HG02938 (cell line): ENCODE measurements around the gene HNF4A.

Source experiments
- ATAC-seq: cut with Tn5 transposase; IDR thresholded peaks from one replicate; pipeline ENCODE4 v1.9.1; 2021; ENCODE audit warnings: mild to moderate bottlenecking, moderate library complexity; ENCODE audit not compliant: unreplicated experiment

Gene HNF4A

GRCh38 chr20:44435630-44436335, 80.3 kb downstream of the HNF4A start:
- no peak for ATAC-seq

DNA sequence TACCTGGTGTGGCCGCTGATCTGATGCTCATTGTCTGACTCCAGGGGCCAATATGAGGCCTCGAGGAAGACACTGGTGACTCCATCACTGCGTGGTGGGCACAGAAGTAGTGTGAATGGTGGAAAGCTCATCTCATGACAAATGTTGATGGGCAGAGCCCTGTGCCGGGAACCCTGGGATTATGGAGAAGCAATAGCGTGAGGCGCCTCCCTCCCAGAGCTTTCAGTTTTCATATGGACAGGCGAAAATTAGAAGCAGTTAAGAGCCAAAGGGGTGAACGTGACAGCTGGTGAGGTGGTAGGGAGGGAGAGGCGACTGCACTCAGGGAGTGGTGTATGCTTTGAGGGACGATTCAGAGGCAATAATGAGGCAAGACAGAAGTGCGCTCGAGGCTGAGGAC, 80.9 kb downstream of the HNF4A start:
- ATAC-seq, result no peak

- no peak for ATAC-seq
Observed at GRCh38 chr20:44437497-44437896, 82.0 kb downstream of the HNF4A start.

- ATAC-seq, result no peak
Observed at GRCh38 chr20:44438782-44439181, 83.3 kb downstream of the HNF4A start.

DNA sequence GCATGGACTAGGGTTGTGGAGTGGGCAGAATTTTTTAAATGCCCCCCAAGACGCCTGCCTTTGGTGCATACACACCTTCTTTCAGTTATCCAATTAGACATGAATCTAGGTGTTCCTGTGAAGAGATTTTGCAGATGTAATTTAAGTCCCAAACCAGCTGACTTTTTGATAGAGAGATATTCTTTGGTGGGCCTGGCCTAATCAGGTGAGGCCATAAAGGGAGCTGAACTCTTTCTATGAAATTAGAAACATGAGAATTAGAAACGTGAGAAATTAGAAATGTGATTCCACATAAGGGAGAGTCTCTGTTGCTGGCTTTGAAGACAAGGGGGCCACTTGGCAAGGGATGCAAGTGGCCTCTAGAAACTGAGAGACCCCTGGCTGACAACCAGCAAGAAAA, 83.8 kb downstream of the HNF4A start:
- no peak for ATAC-seq

DNA sequence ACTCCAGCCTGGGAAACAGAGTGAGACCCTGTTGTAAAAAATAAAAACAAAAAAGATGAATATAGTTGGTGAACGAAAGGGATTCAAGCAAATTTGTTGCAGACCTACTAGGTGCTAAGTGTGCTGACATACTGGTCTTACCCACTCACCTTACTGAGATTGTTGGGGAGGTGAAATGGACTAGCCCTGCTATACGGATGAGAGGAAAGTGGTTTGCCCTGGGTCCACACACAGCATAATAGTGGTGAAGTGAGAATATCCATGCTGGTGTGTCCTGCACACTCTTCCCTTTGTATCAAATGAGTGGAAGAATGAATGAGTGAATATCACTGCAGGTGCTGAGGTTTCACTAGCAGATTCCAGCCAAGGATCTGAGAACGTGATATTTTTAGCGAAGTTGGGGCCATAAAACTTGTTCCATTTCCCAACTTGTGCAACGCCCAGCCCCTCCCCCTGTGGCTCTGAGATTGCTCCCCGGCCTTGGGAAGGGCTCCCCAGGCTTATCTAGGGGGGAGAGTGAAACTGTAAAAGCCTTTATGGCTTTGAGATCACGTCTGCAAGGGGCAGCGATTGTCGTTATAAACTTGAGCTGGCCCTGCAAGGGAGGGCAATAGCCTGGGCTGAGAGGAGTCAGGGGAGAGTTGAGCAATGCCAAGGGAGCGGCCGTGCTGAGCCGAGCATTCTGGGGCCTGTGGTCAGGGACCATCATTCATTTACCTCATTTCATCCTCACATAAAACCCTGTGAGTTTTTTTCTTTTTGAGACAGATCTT, 87.0 kb downstream of the HNF4A start:
- ATAC-seq, result no peak

- no peak for ATAC-seq
Observed at GRCh38 chr20:44445742-44446710, 90.5 kb downstream of the HNF4A start.

GRCh38 chr20:44447827-44448419, 92.4 kb downstream of the HNF4A start:
- ATAC-seq, result no peak

DNA sequence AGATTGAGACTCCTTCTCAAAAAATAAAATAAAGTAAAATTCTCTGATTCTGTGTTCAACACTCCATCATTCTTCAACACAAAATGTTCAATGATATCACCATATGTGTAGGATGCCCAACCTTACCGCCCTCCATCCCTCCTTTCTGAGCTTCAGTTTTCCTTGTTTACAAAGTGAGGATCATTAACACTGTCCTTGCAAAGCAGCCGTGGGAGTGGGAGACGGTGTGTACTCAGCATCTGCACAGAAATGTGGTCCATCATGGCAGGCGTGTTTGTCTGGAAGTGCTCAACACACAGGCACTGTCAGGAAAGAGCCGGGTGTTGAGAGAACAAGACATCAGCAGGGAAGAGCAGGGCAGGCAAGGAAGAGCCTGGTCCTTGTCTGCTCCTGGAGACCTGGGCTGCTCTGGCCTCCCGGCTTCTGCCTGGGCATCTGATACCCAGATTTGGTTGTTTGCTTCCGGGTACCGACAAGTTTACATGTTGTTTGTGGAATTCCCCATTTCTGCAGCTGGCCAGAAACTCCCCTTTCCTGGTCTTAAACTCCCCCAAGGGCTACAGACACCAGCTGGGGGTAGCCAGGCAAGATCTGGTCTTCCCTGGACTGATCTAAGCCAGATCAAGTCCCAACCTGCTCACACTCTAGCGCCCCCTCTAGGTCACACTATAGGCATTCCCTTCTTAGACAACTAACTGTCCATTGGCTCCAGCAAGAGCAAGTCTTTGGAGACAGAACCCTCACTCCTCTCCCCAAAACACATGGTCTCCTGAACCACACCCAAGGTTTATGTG, 93.5 kb downstream of the HNF4A start:
- ATAC-seq, result no peak

- no peak for ATAC-seq
Observed at GRCh38 chr20:44449864-44450263, 94.4 kb downstream of the HNF4A start.

- no peak for ATAC-seq
Observed at GRCh38 chr20:44450281-44450889, 94.9 kb downstream of the HNF4A start.

DNA sequence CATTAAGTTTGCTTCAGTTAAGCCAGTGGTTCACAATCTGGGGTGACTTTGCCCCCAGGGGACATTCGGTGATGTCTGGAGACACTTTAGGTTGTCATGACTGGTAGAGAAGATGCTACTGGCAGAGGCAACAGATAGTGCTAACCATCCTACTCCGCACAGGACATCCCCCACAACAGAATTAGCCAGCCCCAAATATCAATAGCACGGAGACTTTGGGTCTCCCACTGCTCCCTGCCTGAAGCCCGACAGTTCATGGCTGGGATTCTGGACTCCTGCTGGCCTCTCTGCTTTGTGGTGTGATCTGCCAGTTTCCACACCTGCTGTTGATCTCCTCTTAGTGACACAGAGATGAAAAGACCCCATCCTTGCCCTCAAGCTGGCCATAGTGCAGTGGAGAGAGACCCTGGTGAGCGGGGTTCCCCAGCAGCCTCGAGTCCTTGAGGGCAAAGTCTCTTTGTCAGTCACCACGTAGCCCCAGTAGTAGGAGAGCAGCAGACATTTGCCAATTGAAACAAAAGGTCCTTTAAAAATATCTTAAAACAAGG, 95.5 kb downstream of the HNF4A start:
- ATAC-seq, result no peak

GRCh38 chr20:44454306-44454963, 98.9 kb downstream of the HNF4A start:
- no peak for ATAC-seq

DNA sequence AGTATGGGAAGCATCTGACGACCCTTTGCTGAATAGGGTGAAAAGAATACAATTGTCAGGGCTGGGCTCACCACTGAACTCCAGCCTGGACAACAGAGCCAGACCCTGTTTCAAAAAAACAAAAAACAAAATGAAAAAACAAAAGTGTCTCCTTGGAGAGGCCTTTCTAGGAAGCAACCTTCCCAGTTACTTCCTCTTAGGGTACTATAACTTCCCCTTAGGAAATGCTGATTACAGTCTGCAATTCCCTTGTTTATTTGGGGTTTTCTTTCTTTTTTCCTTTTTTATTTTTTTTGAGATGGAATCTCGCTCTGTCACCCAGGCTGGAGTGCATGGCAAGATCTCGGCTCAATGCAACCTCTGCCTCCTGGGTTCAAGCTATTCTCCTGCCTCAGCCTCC, 99.6 kb downstream of the HNF4A start:
- ATAC-seq, result no peak

DNA sequence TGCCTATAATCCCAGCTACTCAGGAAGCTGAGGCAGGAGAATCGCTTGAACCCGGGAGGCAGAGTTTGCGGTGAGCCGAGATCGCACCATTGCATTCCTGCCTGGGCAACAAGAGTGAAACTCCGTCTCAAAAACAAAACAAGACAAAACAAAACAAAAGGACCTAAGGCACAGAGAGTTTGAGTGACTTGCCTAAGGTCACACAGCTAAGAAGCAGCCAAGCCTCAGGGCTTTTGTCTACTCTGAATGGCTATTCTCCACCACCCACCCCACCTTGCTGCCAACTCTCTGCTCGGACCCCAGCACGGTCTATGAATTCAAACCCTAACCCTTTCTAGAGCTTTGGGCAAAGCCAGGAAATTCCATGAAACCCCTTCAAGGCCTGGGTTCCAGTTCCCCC, 101.1 kb downstream of the HNF4A start:
- no peak for ATAC-seq

DNA sequence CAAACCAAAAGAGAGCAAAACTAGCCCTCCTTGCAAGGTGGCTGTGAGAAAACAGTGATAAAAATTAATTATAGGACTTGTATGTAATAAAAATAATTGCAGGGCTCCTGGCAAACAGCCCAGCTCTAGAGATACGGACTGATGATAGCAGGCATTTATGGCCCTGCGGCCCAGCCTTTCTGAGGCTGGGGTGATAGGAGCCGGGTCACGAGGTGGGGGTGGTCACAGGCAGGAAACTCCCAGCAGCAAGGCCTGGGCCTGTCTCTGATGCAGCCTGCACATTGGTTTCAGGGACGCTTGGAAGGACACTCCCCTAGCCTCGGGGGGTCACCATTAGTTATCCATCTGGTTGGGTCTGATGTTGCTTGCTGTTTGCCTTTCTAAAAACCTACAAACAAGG, 101.5 kb downstream of the HNF4A start:
- no peak for ATAC-seq

GRCh38 chr20:44459271-44459670, 103.8 kb downstream of the HNF4A start:
- ATAC-seq, result no peak

GRCh38 chr20:44460795-44461141, 105.3 kb downstream of the HNF4A start:
- no peak for ATAC-seq
